SK-N-SH treated with all-trans-retinoic acid at 6 μM for 48 hours (cell line): ENCODE data around the gene KCNIP2.

Experiments used
- SNAI2 ChIP-seq: fragments of 250-450 bp; sonication (Bioruptor Pico); IDR thresholded peaks from 2 replicates; pipeline ENCODE4 v1.5.0; 2020; ENCODE audit warnings: mild to moderate bottlenecking, moderate library complexity
- TF ChIP-seq, protein P1 (sequence below): fragments of 250-450 bp; sonication (Bioruptor Pico); IDR thresholded peaks from 2 replicates; pipeline ENCODE4 v1.5.1; 2020; ENCODE audit warnings: low read depth, mild to moderate bottlenecking, moderate library complexity

- TF ChIP-seq, protein P1, sequence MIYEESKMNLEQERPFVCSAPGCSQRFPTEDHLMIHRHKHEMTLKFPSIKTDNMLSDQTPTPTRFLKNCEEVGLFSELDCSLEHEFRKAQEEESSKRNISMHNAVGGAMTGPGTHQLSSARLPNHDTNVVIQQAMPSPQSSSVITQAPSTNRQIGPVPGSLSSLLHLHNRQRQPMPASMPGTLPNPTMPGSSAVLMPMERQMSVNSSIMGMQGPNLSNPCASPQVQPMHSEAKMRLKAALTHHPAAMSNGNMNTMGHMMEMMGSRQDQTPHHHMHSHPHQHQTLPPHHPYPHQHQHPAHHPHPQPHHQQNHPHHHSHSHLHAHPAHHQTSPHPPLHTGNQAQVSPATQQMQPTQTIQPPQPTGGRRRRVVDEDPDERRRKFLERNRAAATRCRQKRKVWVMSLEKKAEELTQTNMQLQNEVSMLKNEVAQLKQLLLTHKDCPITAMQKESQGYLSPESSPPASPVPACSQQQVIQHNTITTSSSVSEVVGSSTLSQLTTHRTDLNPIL (CRISPR knock-in tag): no peak
- TF ChIP-seq SNAI2 (CRISPR knock-in tag): no peak
These were observed 30.7 kb upstream of the KCNIP2 start for GRCh38 chr10:101874252-101874651.
